ENCODE data around the gene MRPS6. TPM values are rescaled to one million over a fixed set of nuclear protein-coding genes. Genes with fewer than 3 reads are reported as not detected.

MRPS6 gene
- total and polyA plus RNA-seq, 2 of the 4 experiments (the other 2 are of a cell fraction) = 7.5 to 35.1 TPM

- H3K27ac ChIP-seq (ENCODE audit: insufficient read depth, low read length) = no peak overlapping the region
- no peak overlapping the region for H3K9ac ChIP-seq (ENCODE audit: low read depth, low read length)
- no peaks in the 10 kb centered on the region for H3K9me3 ChIP-seq (ENCODE audit: control insufficient read depth, insufficient read depth, low read length)
- TF ChIP-seq MAFK (IDR thresholded peaks at IDR 0.05; ENCODE audit: low read depth, low read length) = no peak
- no peak for TF ChIP-seq RFX5 (IDR thresholded peaks at IDR 0.05; ENCODE audit: low read depth, low read length)
- no peak for TF ChIP-seq CTCF (conservative IDR thresholded peaks at IDR 0.05; ENCODE audit: low read depth, low read length)
- no peak for TF ChIP-seq MXI1 (IDR thresholded peaks at IDR 0.05; ENCODE audit: borderline replicate concordance, low read depth, low read length)
- no peak for TF ChIP-seq CEBPB (IDR thresholded peaks at IDR 0.05; ENCODE audit: low read depth, low read length)
- no peak for TF ChIP-seq BHLHE40 (IDR thresholded peaks at IDR 0.05; ENCODE audit: low read depth, low read length)
- TF ChIP-seq ELK1 (IDR thresholded peaks at IDR 0.05; ENCODE audit: borderline replicate concordance, low read depth, low read length) = no peak
- TF ChIP-seq MAZ (IDR thresholded peaks at IDR 0.05; ENCODE audit: borderline replicate concordance, low read depth, low read length) = no peak
- no peak for TF ChIP-seq RCOR1 (IDR thresholded peaks at IDR 0.05; ENCODE audit: insufficient replicate concordance, low read length)
- no peak for TF ChIP-seq POLR2A (IDR thresholded peaks at IDR 0.05; ENCODE audit: low read depth, low read length)
- TF ChIP-seq SMC3 (IDR thresholded peaks at IDR 0.05; ENCODE audit: low read depth, low read length) = no peak
- TF ChIP-seq CHD1 (IDR thresholded peaks at IDR 0.05; ENCODE audit: low read depth, low read length) = no peak
- TF ChIP-seq RAD21 (IDR thresholded peaks at IDR 0.05; ENCODE audit: low read length) = no peak
- no peak for TF ChIP-seq USF2 (IDR thresholded peaks at IDR 0.05; ENCODE audit: low read depth, low read length)
- TF ChIP-seq NFE2L2 (IDR thresholded peaks at IDR 0.05; ENCODE audit: low read depth, low read length) = no peak
- TF ChIP-seq FOS (IDR thresholded peaks at IDR 0.05; ENCODE audit: low read depth, low read length) = no peak
- H4K91ac ChIP-seq (ENCODE audit: insufficient read depth, low read depth, low read length) = no peak overlapping the region
- H2BK20ac ChIP-seq (ENCODE audit: low read depth, low read length) = no peak overlapping the region
- dilution Hi-C loops (cut with HindIII; ENCODE audit: low sequenced_read_pairs, unreplicated experiment) (no loop called here), in situ Hi-C loops (cut with MboI; ENCODE audit: low sequenced_read_pairs) (no loop called here), intact Hi-C loops (cut with micrococcal nuclease) (no loop called here)
- H3K4me2 ChIP-seq (ENCODE audit: low read depth, low read length) = no peak overlapping the region
- peaks cover 19% of the 10 kb centered on the region for H4K20me1 ChIP-seq (ENCODE audit: insufficient read depth, low read length)
- CTCF ChIA-PET = no interaction called here
- BruUV-seq (replicated peaks) = no TSS peak
- no peak overlapping the region for H4K5ac ChIP-seq (ENCODE audit: low read depth, low read length)
- H4K8ac ChIP-seq (ENCODE audit: low read depth in 2 of 2, low read length in 2 of 2) = no peak overlapping the region
- H2AK9ac ChIP-seq (replicated peaks; ENCODE audit: low read depth, low read length, poor library complexity) = peak overlapping the region; percentile 25
- H3K36me3 ChIP-seq (ENCODE audit: control insufficient read depth, insufficient read depth, low read length) = peaks cover 3% of the 10 kb centered on the region
- DNase-seq (no peak), ATAC-seq (ENCODE audit: low read depth) (no peak)
- no peak overlapping the region for H2BK120ac ChIP-seq (ENCODE audit: low read depth, low read length)
- H3K9me1 ChIP-seq (ENCODE audit: insufficient read depth, low read length) = peaks cover 8% of the 10 kb centered on the region
- POLR2A ChIA-PET (ENCODE audit: unreplicated experiment) = no interaction called here
- no peak overlapping the region for H2BK15ac ChIP-seq (ENCODE audit: low read depth, low read length)
- no peak overlapping the region for H3K18ac ChIP-seq (ENCODE audit: low read depth, low read length)
- H3K14ac ChIP-seq (replicated peaks; ENCODE audit: low read depth, low read length) = no peak overlapping the region
- no peak overlapping the region for H2AFZ ChIP-seq (replicated peaks; ENCODE audit: low read length, poor library complexity)
- H3K27me3 ChIP-seq (ENCODE audit: control insufficient read depth, insufficient read depth, low read length) = no peaks in the 10 kb centered on the region
- H3K79me1 ChIP-seq (ENCODE audit: low read depth in 1 of 2, low read length in 2 of 2) = peaks cover 40 to 71% of the 10 kb centered on the region in 2 experiments
- H3K56ac ChIP-seq (ENCODE audit: extremely low read depth, insufficient read depth, low read length) = no peak overlapping the region
- no peak overlapping the region for H2AK5ac ChIP-seq (ENCODE audit: low read depth, low read length)
- no peak overlapping the region for H3K4me3 ChIP-seq (ENCODE audit: insufficient read depth, low read depth, low read length)
- 87% methylated on average over 3 of the region's 5 CpGs; no CpG with 5 or more reads in 1 of the 2 experiments for WGBS, 2 experiments (ENCODE audit: extremely low coverage in 2 of 2, insufficient read length in 1 of 2)
- peaks cover 1% of the 10 kb centered on the region for H3K4me1 ChIP-seq (ENCODE audit: control insufficient read depth, insufficient read depth, low read length)
- no peak overlapping the region; the same call in 1 of the 2 replicates for H3K23ac ChIP-seq (ENCODE audit: low read depth, low read length)
- H2BK5ac ChIP-seq (ENCODE audit: low read depth, low read length, poor library complexity, severe bottlenecking) = no peak overlapping the region
- H3K4ac ChIP-seq (ENCODE audit: low read depth, low read length) = no peak overlapping the region
These were observed 13.5 kb downstream of the MRPS6 start for GRCh38 chr21:34086887-34087306.
